ENCODE measurements around the gene FRMD1.

Gene FRMD1

GRCh38 chr6:168093634-168094033 is 14.6 kb upstream of the FRMD1 start:
- no peak for TF ChIP-seq EP300 (IDR thresholded peaks at IDR 0.05; ENCODE audit: borderline replicate concordance)
- TF ChIP-seq YY1 (IDR thresholded peaks at IDR 0.05; ENCODE audit: low read depth) = no peak
- no peak for TF ChIP-seq TEAD4 (IDR thresholded peaks at IDR 0.05)
- TF ChIP-seq MAX (IDR thresholded peaks at IDR 0.05) = no peak

GRCh38 chr6:168093071-168093505 is 14.1 kb upstream of the FRMD1 start:
- TF ChIP-seq NFIC (IDR thresholded peaks at IDR 0.05) (no peak), TEAD4 (IDR thresholded peaks at IDR 0.05) (no peak), USF1 (IDR thresholded peaks at IDR 0.05) (no peak), REST (IDR thresholded peaks at IDR 0.05; ENCODE audit: low read depth) (no peak), CREB1 (IDR thresholded peaks at IDR 0.05; ENCODE audit: low read depth) (no peak), YY1 (IDR thresholded peaks at IDR 0.05; ENCODE audit: low read depth) (no peak), EP300 (IDR thresholded peaks at IDR 0.05; ENCODE audit: borderline replicate concordance) (no peak), TCF12 (IDR thresholded peaks at IDR 0.05; ENCODE audit: low read depth) (no peak), MAX (IDR thresholded peaks at IDR 0.05) (no peak), RAD21 (IDR thresholded peaks at IDR 0.05; ENCODE audit: low read depth) (no peak), CEBPB (IDR thresholded peaks at IDR 0.05) (no peak), TAF1 (IDR thresholded peaks at IDR 0.05; ENCODE audit: low read depth) (no peak), EGR1 (IDR thresholded peaks at IDR 0.05) (no peak), FOXM1 (IDR thresholded peaks at IDR 0.05; ENCODE audit: borderline replicate concordance, low read depth) (no peak), ZBTB7A (IDR thresholded peaks at IDR 0.05; ENCODE audit: low read depth) (no peak)

GRCh38 chr6:168092541-168092940 is 13.5 kb upstream of the FRMD1 start:
- TF ChIP-seq REST (IDR thresholded peaks at IDR 0.05; ENCODE audit: low read depth) (no peak), EP300 (IDR thresholded peaks at IDR 0.05; ENCODE audit: borderline replicate concordance) (no peak), YY1 (IDR thresholded peaks at IDR 0.05; ENCODE audit: low read depth) (no peak), NFIC (IDR thresholded peaks at IDR 0.05) (no peak), RAD21 (IDR thresholded peaks at IDR 0.05; ENCODE audit: low read depth) (no peak), TEAD4 (IDR thresholded peaks at IDR 0.05) (no peak), CREB1 (IDR thresholded peaks at IDR 0.05; ENCODE audit: low read depth) (no peak), ZBTB7A (IDR thresholded peaks at IDR 0.05; ENCODE audit: low read depth) (no peak), TCF12 (IDR thresholded peaks at IDR 0.05; ENCODE audit: low read depth) (no peak), TAF1 (IDR thresholded peaks at IDR 0.05; ENCODE audit: low read depth) (no peak), CEBPB (IDR thresholded peaks at IDR 0.05) (no peak)

GRCh38 chr6:168091381-168092264 is 12.6 kb upstream of the FRMD1 start:
- no peak for TF ChIP-seq USF1 (IDR thresholded peaks at IDR 0.05)
- TF ChIP-seq CEBPB (IDR thresholded peaks at IDR 0.05) = no peak
- no peak for TF ChIP-seq TAF1 (IDR thresholded peaks at IDR 0.05; ENCODE audit: low read depth)
- TF ChIP-seq ZBTB7A (IDR thresholded peaks at IDR 0.05; ENCODE audit: low read depth) = no peak
- TF ChIP-seq RAD21 (IDR thresholded peaks at IDR 0.05; ENCODE audit: low read depth) = no peak
- TF ChIP-seq EGR1 (IDR thresholded peaks at IDR 0.05) = no peak
- no peak for TF ChIP-seq CREB1 (IDR thresholded peaks at IDR 0.05; ENCODE audit: low read depth)

GRCh38 chr6:168090706-168091105 is 11.7 kb upstream of the FRMD1 start:
- no peak for TF ChIP-seq ZBTB7A (IDR thresholded peaks at IDR 0.05; ENCODE audit: low read depth)
- no peak for TF ChIP-seq REST (IDR thresholded peaks at IDR 0.05; ENCODE audit: low read depth)
- no peak for TF ChIP-seq TCF12 (IDR thresholded peaks at IDR 0.05; ENCODE audit: low read depth)
- no peak for TF ChIP-seq EP300 (IDR thresholded peaks at IDR 0.05; ENCODE audit: borderline replicate concordance)
- TF ChIP-seq CEBPB (IDR thresholded peaks at IDR 0.05) = no peak
- TF ChIP-seq YY1 (IDR thresholded peaks at IDR 0.05; ENCODE audit: low read depth) = no peak
- no peak for TF ChIP-seq USF1 (IDR thresholded peaks at IDR 0.05)
- no peak for TF ChIP-seq FOXM1 (IDR thresholded peaks at IDR 0.05; ENCODE audit: borderline replicate concordance, low read depth)
- no peak for TF ChIP-seq CREB1 (IDR thresholded peaks at IDR 0.05; ENCODE audit: low read depth)
- no peak for TF ChIP-seq RAD21 (IDR thresholded peaks at IDR 0.05; ENCODE audit: low read depth)
- TF ChIP-seq EGR1 (IDR thresholded peaks at IDR 0.05) = no peak
- no peak for TF ChIP-seq NFIC (IDR thresholded peaks at IDR 0.05)
- no peak for TF ChIP-seq TEAD4 (IDR thresholded peaks at IDR 0.05)
- TF ChIP-seq MAX (IDR thresholded peaks at IDR 0.05) = no peak
- TF ChIP-seq TAF1 (IDR thresholded peaks at IDR 0.05; ENCODE audit: low read depth) = no peak

Data from Ishikawa (cell line).